K562 (cell line): ENCODE results near the gene DLST. TPM values are rescaled to one million over a fixed set of nuclear protein-coding genes. Genes with fewer than 3 reads are reported as not detected.

Source experiments
- CHD7 ChIP-seq: fragments of 200-600 bp; sonication (generic); IDR thresholded peaks from one replicate; pipeline ENCODE4 v1.6.1; 2012; ENCODE audit warnings: mild to moderate bottlenecking, low read depth, low read length, inconsistent platforms
- GATA2 ChIP-seq: sonication (generic); formaldehyde crosslinking; IDR thresholded peaks from 2 replicates; pipeline ENCODE4 v1.4.0; 2020; ENCODE audit warnings: mild to moderate bottlenecking, missing genetic modification reagents
- HDAC8 ChIP-seq: fragments of 450-650 bp; IDR thresholded peaks from 2 replicates; pipeline ENCODE4 v1.6.1; 2016; ENCODE audit warnings: mild to moderate bottlenecking, missing genetic modification characterization, moderate library complexity, missing compliant biosample characterization
- JUNB ChIP-seq: fragments of 450-650 bp; formaldehyde crosslinking; conservative IDR thresholded peaks from 2 replicates; pipeline ENCODE4 v1.4.0; 2020; ENCODE audit warnings: mild to moderate bottlenecking
- KLF16 ChIP-seq: IDR thresholded peaks from 2 replicates; pipeline ENCODE4 v1.6.1; 2016; ENCODE audit warnings: antibody characterized with exemption
- NR2F6 ChIP-seq: fragments of 450-650 bp; formaldehyde crosslinking; IDR thresholded peaks from 2 replicates; pipeline ENCODE4 v1.4.0; 2020; ENCODE audit warnings: mild to moderate bottlenecking
- POLR2G ChIP-seq: fragments of 200-400 bp; formaldehyde crosslinking; IDR thresholded peaks from 2 replicates; pipeline ENCODE4 v1.6.1; 2017; ENCODE audit warnings: low read depth, mild to moderate bottlenecking, antibody characterized with exemption, low read length, moderate library complexity
- SMAD4 ChIP-seq: fragments of 250-450 bp; sonication (Bioruptor Pico); conservative IDR thresholded peaks from 2 replicates; pipeline ENCODE4 v1.8.0; 2021; ENCODE audit warnings: inconsistent platforms, mild to moderate bottlenecking, moderate library complexity
- ZBED1 ChIP-seq: IDR thresholded peaks from 2 replicates; pipeline ENCODE4 v1.6.1; 2014
- ZBTB11 ChIP-seq, 3 experiments: fragments of 200-800 bp in 1 of 3; fragments of 250-450 bp in 1 of 3; fragments of 450-650 bp in 1 of 3; sonication (Bioruptor Pico) in 1 of 3; sonication (Bioruptor generic) in 1 of 3; formaldehyde crosslinking in 1 of 3; IDR thresholded peaks; 2 replicates each; pipeline versions ENCODE4 v1.6.1 to v1.8.0; 2016 to 2022; ENCODE audit warnings: mild to moderate bottlenecking in 2 of 3, missing genetic modification characterization in 2 of 3, missing compliant biosample characterization in 1 of 3, moderate library complexity in 1 of 3
- ZNF232 ChIP-seq: sonication (generic); formaldehyde crosslinking; IDR thresholded peaks from 2 replicates; pipeline ENCODE4 v1.8.0; 2022; ENCODE audit warnings: mild to moderate bottlenecking, missing genetic modification reagents
- ZNF707 ChIP-seq: fragments of 250-450 bp; sonication (Bioruptor Pico); conservative IDR thresholded peaks from 2 replicates; pipeline ENCODE4 v1.8.0; 2022; ENCODE audit warnings: inconsistent platforms, mild to moderate bottlenecking, moderate library complexity
- polyA plus RNA-seq, 8 experiments: library from polyadenylated mRNA; depleted of rRNA in 4 of 8; stranded (reverse) in 5 of 8; unstranded in 3 of 8; fragments of >200 nt; fragmentation: Nextera tagmentation in 2 of 8; fragmentation: Illumina TruSeq in 1 of 8; extraction: Ambion mirVana in 2 of 8; extraction: Trizol in 1 of 8; gene quantifications; 2 replicates each; pipeline versions ENCODE4 v1.2.1 to v1.2.3, GENCODE V29; 2011 to 2014; ENCODE audit warnings: inconsistent platforms in 1 of 8, missing spikeins in 1 of 8
- total RNA-seq, 7 experiments: library from RNA; depleted of rRNA in 6 of 7; stranded (reverse); fragments of >200 nt in 6 of 7; fragmentation: Illumina TruSeq in 2 of 7; extraction: Trizol in 2 of 7; gene quantifications; 2 replicates each; pipeline versions ENCODE4 v1.2.1 to v1.2.3, GENCODE V29; 2011 to 2021; ENCODE audit warnings: low replicate concordance in 1 of 7

DLST gene
- total and polyA plus RNA-seq, 9 of the 15 experiments (the other 6 are each of a cell fraction or from before 2014, with no cell fraction given) = 3.0 to 73.7 (median 45.4) TPM

- TF ChIP-seq NR2F6 (CRISPR knock-in tag) (no peak), GATA2 (CRISPR knock-in tag) (no peak), ZNF232 (CRISPR knock-in tag) (no peak), SMAD4 (CRISPR knock-in tag) (no peak), KLF16 (no peak), HDAC8 (tag) (no peak), ZNF707 (CRISPR knock-in tag) (no peak), JUNB (CRISPR knock-in tag) (no peak), POLR2G (peak; percentile 7; the same call in 1 of the 2 replicates), ZBTB11 (CRISPR knock-in tag; IDR thresholded peaks at IDR 0.05) (peak; percentile 6 to 95 (median 72); a peak in 3 of 6 replicates), ZBED1 (no peak), CHD7 (no peak)
Measured at GRCh38 chr14:74882103-74882920, 596 bp downstream of the DLST start (continued).
